ENCODE measurements around the gene SH2D3C.

Gene SH2D3C

DNA sequence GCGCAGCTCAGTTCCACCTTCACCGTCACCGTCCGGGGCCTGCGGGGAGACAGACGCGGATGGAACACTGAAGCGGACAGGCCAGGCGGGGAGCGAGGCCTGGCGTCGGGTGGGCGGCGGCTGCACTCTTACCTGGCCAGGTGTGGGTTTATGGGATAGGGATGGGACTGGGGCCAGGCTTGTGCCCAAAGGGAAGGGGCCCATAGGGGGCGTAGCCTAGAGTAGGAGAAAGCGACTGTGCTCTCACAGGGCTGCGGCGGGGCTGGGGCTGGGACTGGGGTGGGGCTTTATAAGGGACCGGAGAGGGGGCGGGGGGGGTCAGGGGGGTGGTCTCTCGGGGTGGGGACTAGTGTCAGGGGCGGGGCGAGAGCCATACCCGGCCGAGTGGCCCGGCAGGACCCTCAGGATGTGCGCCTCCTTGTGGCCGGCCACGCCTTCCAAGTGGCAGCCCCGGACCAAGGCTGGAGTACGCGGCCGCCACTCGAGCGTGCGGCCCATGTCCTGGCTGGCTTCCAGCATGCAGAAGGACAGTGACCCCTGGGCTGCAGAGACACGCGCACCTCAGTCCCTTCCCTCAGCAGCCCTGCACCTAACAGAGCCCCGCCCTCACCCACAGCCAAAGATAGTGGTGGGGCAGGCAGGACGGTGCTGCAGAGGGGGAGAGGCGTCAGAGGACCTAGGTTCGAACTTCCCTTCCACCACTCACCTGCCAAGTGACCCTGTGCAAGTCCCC, 47.0 kb upstream of the SH2D3C start (continued):
- TF ChIP-seq, protein P1, sequence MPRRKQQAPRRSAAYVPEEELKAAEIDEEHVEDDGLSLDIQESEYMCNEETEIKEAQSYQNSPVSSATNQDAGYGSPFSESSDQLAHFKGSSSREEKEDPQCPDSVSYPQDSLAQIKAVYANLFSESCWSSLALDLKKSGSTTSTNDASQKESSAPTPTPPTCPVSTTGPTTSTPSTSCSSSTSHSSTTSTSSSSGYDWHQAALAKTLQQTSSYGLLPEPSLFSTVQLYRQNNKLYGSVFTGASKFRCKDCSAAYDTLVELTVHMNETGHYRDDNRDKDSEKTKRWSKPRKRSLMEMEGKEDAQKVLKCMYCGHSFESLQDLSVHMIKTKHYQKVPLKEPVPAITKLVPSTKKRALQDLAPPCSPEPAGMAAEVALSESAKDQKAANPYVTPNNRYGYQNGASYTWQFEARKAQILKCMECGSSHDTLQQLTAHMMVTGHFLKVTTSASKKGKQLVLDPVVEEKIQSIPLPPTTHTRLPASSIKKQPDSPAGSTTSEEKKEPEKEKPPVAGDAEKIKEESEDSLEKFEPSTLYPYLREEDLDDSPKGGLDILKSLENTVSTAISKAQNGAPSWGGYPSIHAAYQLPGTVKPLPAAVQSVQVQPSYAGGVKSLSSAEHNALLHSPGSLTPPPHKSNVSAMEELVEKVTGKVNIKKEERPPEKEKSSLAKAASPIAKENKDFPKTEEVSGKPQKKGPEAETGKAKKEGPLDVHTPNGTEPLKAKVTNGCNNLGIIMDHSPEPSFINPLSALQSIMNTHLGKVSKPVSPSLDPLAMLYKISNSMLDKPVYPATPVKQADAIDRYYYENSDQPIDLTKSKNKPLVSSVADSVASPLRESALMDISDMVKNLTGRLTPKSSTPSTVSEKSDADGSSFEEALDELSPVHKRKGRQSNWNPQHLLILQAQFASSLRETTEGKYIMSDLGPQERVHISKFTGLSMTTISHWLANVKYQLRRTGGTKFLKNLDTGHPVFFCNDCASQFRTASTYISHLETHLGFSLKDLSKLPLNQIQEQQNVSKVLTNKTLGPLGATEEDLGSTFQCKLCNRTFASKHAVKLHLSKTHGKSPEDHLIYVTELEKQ (tag by site-specific recombination; IDR thresholded peaks at IDR 0.05; ENCODE audit: borderline replicate concordance), result no peak
- TF ChIP-seq, protein P2, sequence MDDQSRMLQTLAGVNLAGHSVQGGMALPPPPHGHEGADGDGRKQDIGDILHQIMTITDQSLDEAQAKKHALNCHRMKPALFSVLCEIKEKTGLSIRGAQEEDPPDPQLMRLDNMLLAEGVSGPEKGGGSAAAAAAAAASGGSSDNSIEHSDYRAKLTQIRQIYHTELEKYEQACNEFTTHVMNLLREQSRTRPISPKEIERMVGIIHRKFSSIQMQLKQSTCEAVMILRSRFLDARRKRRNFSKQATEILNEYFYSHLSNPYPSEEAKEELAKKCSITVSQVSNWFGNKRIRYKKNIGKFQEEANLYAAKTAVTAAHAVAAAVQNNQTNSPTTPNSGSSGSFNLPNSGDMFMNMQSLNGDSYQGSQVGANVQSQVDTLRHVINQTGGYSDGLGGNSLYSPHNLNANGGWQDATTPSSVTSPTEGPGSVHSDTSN (CRISPR knock-in tag; IDR thresholded peaks at IDR 0.05), result no peak
- TF ChIP-seq, protein P3, sequence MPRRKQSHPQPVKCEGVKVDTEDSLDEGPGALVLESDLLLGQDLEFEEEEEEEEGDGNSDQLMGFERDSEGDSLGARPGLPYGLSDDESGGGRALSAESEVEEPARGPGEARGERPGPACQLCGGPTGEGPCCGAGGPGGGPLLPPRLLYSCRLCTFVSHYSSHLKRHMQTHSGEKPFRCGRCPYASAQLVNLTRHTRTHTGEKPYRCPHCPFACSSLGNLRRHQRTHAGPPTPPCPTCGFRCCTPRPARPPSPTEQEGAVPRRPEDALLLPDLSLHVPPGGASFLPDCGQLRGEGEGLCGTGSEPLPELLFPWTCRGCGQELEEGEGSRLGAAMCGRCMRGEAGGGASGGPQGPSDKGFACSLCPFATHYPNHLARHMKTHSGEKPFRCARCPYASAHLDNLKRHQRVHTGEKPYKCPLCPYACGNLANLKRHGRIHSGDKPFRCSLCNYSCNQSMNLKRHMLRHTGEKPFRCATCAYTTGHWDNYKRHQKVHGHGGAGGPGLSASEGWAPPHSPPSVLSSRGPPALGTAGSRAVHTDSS (tag by site-specific recombination; IDR thresholded peaks at IDR 0.05), result no peak
- TF ChIP-seq GLIS2 (tag by site-specific recombination; IDR thresholded peaks at IDR 0.05) (no peak), YY1 (tag by site-specific recombination; IDR thresholded peaks at IDR 0.05) (no peak), ZNF76 (tag by site-specific recombination; IDR thresholded peaks at IDR 0.05; ENCODE audit: borderline replicate concordance, low read depth) (no peak)

DNA sequence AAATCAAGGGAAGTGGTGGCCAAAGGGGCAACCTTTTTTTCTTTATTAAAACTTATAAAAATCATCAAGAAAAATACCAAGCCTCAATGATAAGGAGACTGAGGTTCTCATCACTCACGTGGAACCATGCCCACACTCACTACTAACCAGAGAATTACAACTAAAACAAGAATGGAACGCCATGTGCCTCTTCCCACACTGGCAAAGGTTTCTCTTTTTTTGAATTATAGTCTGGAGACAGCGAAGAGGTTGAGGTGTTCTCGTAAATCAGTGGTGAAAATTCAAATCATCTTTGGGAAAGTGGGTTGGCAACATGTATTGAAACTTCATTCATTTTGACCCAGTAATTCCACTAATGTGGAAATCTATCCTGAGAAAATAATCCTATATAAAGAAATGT, 43.6 kb upstream of the SH2D3C start:
- H3K36me3 ChIP-seq (ENCODE audit: control insufficient read depth in 2 of 2, insufficient read depth in 1 of 2, low read length in 2 of 2), result no peaks in the 10 kb centered on the region
- H3K9me3 ChIP-seq (ENCODE audit: control insufficient read depth, insufficient read depth, low read depth, low read length), result no peaks in the 10 kb centered on the region
- ChIA-PET CTCF (interaction anchor here (0.6 to 4.8 kb wide), 3 partner anchors 16 to 150 kb away, joined by 3 to 21 read pairs (median 3); no protein-coding TSS in a partner anchor), POLR2A (no interaction called here)
- no peak overlapping the region for H3K4me3 ChIP-seq (ENCODE audit: low read depth, low read length)
- no peak overlapping the region for H3K27ac ChIP-seq (ENCODE audit: extremely low read depth, low read depth, low read length)
- H3K4me1 ChIP-seq (ENCODE audit: control insufficient read depth, insufficient read depth, low read length), result no peaks in the 10 kb centered on the region
- TF ChIP-seq, protein P4, sequence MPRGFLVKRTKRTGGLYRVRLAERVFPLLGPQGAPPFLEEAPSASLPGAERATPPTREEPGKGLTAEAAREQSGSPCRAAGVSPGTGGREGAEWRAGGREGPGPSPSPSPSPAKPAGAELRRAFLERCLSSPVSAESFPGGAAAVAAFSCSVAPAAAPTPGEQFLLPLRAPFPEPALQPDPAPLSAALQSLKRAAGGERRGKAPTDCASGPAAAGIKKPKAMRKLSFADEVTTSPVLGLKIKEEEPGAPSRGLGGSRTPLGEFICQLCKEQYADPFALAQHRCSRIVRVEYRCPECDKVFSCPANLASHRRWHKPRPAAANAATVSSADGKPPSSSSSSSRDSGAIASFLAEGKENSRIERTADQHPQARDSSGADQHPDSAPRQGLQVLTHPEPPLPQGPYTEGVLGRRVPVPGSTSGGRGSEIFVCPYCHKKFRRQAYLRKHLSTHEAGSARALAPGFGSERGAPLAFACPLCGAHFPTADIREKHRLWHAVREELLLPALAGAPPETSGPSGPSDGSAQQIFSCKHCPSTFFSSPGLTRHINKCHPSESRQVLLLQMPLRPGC (tag by site-specific recombination; IDR thresholded peaks at IDR 0.05), result no peak
- no peak for TF ChIP-seq TRIM28 (IDR thresholded peaks at IDR 0.05; ENCODE audit: borderline replicate concordance, low read length)
- TF ChIP-seq ZBTB17 (tag by site-specific recombination; IDR thresholded peaks at IDR 0.05), result no peak
- TF ChIP-seq ZNF560 (tag by site-specific recombination; IDR thresholded peaks at IDR 0.05; ENCODE audit: borderline replicate concordance), result no peak
- no peak for TF ChIP-seq ZBTB48 (tag by site-specific recombination; IDR thresholded peaks at IDR 0.05)
- TF ChIP-seq, protein P5, sequence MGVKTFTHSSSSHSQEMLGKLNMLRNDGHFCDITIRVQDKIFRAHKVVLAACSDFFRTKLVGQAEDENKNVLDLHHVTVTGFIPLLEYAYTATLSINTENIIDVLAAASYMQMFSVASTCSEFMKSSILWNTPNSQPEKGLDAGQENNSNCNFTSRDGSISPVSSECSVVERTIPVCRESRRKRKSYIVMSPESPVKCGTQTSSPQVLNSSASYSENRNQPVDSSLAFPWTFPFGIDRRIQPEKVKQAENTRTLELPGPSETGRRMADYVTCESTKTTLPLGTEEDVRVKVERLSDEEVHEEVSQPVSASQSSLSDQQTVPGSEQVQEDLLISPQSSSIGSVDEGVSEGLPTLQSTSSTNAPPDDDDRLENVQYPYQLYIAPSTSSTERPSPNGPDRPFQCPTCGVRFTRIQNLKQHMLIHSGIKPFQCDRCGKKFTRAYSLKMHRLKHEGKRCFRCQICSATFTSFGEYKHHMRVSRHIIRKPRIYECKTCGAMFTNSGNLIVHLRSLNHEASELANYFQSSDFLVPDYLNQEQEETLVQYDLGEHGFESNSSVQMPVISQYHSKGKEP (tag by site-specific recombination; IDR thresholded peaks at IDR 0.05), result no peak
- TF ChIP-seq, protein P6, sequence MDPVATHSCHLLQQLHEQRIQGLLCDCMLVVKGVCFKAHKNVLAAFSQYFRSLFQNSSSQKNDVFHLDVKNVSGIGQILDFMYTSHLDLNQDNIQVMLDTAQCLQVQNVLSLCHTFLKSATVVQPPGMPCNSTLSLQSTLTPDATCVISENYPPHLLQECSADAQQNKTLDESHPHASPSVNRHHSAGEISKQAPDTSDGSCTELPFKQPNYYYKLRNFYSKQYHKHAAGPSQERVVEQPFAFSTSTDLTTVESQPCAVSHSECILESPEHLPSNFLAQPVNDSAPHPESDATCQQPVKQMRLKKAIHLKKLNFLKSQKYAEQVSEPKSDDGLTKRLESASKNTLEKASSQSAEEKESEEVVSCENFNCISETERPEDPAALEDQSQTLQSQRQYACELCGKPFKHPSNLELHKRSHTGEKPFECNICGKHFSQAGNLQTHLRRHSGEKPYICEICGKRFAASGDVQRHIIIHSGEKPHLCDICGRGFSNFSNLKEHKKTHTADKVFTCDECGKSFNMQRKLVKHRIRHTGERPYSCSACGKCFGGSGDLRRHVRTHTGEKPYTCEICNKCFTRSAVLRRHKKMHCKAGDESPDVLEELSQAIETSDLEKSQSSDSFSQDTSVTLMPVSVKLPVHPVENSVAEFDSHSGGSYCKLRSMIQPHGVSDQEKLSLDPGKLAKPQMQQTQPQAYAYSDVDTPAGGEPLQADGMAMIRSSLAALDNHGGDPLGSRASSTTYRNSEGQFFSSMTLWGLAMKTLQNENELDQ (tag by site-specific recombination; IDR thresholded peaks at IDR 0.05; ENCODE audit: low read depth), result no peak
- TF ChIP-seq, protein P7, sequence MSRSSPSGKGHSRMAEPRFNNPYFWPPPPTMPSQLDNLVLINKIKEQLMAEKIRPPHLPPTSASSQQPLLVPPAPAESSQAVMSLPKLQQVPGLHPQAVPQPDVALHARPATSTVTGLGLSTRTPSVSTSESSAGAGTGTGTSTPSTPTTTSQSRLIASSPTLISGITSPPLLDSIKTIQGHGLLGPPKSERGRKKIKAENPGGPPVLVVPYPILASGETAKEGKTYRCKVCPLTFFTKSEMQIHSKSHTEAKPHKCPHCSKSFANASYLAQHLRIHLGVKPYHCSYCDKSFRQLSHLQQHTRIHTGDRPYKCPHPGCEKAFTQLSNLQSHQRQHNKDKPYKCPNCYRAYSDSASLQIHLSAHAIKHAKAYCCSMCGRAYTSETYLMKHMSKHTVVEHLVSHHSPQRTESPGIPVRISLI (tag by site-specific recombination; IDR thresholded peaks at IDR 0.05), result no peak
- TF ChIP-seq ZIC2 (tag by site-specific recombination; IDR thresholded peaks at IDR 0.05), result no peak
- no peak for TF ChIP-seq ZNF621 (tag by site-specific recombination; IDR thresholded peaks at IDR 0.05)
- TF ChIP-seq, protein P8, sequence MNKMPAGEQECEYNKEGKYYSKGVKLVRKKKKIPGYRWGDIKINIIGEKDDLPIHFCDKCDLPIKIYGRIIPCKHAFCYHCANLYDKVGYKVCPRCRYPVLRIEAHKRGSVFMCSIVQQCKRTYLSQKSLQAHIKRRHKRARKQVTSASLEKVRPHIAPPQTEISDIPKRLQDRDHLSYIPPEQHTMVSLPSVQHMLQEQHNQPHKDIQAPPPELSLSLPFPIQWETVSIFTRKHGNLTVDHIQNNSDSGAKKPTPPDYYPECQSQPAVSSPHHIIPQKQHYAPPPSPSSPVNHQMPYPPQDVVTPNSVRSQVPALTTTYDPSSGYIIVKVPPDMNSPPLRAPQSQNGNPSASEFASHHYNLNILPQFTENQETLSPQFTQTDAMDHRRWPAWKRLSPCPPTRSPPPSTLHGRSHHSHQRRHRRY (tag by site-specific recombination; IDR thresholded peaks at IDR 0.05), result no peak
- TF ChIP-seq, protein P9, sequence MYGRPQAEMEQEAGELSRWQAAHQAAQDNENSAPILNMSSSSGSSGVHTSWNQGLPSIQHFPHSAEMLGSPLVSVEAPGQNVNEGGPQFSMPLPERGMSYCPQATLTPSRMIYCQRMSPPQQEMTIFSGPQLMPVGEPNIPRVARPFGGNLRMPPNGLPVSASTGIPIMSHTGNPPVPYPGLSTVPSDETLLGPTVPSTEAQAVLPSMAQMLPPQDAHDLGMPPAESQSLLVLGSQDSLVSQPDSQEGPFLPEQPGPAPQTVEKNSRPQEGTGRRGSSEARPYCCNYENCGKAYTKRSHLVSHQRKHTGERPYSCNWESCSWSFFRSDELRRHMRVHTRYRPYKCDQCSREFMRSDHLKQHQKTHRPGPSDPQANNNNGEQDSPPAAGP (tag by site-specific recombination; IDR thresholded peaks at IDR 0.05), result no peak
- TF ChIP-seq ZNF239 (tag by site-specific recombination; IDR thresholded peaks at IDR 0.05), result no peak
- no peak for TF ChIP-seq ZNF114 (tag by site-specific recombination; IDR thresholded peaks at IDR 0.05)

Measured in HEK293 (cell line).